Right lobe of liver (tissue), 4 donors: ENCODE measurements around the gene SLC13A4.

Experiments used
- CTCF ChIP-seq, 4 donors: fragments of 200-600 bp in 3 of 4; fragments of 450-650 bp in 1 of 4; IDR thresholded peaks; one replicate each; pipeline versions ENCODE4 v1.5.1 to v1.8.0; 2016 to 2022; ENCODE audit warnings: antibody characterized with exemption in 4 of 4, mild to moderate bottlenecking in 2 of 4
- POLR2A ChIP-seq: fragments of 450-650 bp; IDR thresholded peaks from one replicate; pipeline ENCODE4 v1.6.1; 2017; ENCODE audit warnings: antibody characterized with exemption, mild to moderate bottlenecking
- donor health status: DM: no; HTN: no; CAD: no.
- donor health status: DM: no; HTN: no; CAD: no.
- donor health status: DM: no; HTN: yes; CAD: no.

- TF ChIP-seq CTCF (IDR thresholded peaks at IDR 0.05) (no peak), POLR2A (no peak)
Measured at GRCh38 chr7:135768467-135768866, 40.5 kb upstream of the SLC13A4 start.
